ENCODE measurements around the gene SRRM2. TPM values are rescaled to one million over a fixed set of nuclear protein-coding genes. Genes with fewer than 3 reads are reported as not detected.

Gene SRRM2
- total RNA-seq, 6 donors from 2014 or later, result 317 to 3,815 (median 582) TPM

DNA sequence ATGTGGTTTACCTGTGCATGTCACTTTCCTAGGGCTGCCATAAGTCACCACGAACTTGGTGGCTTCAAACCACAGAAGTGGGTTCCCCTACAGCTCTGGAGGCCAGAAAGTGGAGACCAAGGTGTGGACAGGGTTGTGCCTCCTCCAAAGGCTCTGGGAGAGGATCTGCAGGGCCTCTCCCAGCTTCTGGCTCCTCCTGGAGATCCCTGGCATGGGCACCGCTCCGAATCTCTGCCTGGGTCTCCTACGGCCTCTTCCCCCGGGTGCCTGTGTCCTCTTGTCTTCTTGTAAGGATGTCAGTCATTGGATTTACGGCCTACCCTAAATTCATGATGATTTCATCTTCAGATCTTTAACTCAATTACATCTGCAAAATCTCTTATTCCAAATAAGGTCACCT, 2.5 kb upstream of the SRRM2 start:
- 94 to 95% methylated on average over 6 of the region's 6 CpGs for WGBS, 2 donors
- TF ChIP-seq POLR2AphosphoS5 (IDR thresholded peaks at IDR 0.05) (no peak), EP300 (IDR thresholded peaks at IDR 0.05) (no peak), POLR2A (IDR thresholded peaks at IDR 0.05) (no peak)
- TF ChIP-seq, protein P1, sequence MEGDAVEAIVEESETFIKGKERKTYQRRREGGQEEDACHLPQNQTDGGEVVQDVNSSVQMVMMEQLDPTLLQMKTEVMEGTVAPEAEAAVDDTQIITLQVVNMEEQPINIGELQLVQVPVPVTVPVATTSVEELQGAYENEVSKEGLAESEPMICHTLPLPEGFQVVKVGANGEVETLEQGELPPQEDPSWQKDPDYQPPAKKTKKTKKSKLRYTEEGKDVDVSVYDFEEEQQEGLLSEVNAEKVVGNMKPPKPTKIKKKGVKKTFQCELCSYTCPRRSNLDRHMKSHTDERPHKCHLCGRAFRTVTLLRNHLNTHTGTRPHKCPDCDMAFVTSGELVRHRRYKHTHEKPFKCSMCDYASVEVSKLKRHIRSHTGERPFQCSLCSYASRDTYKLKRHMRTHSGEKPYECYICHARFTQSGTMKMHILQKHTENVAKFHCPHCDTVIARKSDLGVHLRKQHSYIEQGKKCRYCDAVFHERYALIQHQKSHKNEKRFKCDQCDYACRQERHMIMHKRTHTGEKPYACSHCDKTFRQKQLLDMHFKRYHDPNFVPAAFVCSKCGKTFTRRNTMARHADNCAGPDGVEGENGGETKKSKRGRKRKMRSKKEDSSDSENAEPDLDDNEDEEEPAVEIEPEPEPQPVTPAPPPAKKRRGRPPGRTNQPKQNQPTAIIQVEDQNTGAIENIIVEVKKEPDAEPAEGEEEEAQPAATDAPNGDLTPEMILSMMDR (IDR thresholded peaks at IDR 0.05), result no peak
- Histone ChIP-seq H3K27me3 (no peaks in the 10 kb centered on the region), H3K36me3 (no peaks in the 10 kb centered on the region), H3K4me3 (no peak overlapping the region), H3K27ac (no peak overlapping the region), H3K4me1 (peaks cover 18 to 24% (median 21%) of the 10 kb centered on the region in 4 donors), H3K9me3 (no peaks in the 10 kb centered on the region)
- DNase-seq, result no peak
- no peak for ATAC-seq (ENCODE audit: low FRiP score in 2 of 2)

DNA sequence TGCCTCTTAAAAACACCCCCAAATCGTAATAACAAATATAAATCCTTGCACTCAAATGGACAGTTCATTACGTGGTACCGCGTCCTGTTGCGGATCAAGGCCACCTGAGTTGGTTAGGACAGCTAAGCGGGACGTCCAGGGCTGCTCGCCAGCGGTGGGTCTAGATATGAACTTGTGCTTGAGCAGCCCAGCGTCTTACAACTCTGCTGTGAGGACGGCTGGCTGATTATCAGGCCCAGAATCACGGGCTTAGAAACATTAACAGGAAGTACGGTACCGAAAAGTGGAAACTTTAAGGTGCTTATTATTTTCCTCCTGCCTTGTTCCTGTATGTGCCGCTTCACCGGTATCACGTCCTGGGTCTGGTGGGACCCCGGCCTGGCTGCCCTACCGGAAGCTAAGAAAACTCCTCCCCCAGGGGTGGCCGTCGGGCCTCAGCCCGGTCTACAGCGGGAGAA, 832 bp upstream of the SRRM2 start:
- 71 to 84% methylated on average over 19 to 21 of the region's 23 CpGs for WGBS, 2 donors

DNA sequence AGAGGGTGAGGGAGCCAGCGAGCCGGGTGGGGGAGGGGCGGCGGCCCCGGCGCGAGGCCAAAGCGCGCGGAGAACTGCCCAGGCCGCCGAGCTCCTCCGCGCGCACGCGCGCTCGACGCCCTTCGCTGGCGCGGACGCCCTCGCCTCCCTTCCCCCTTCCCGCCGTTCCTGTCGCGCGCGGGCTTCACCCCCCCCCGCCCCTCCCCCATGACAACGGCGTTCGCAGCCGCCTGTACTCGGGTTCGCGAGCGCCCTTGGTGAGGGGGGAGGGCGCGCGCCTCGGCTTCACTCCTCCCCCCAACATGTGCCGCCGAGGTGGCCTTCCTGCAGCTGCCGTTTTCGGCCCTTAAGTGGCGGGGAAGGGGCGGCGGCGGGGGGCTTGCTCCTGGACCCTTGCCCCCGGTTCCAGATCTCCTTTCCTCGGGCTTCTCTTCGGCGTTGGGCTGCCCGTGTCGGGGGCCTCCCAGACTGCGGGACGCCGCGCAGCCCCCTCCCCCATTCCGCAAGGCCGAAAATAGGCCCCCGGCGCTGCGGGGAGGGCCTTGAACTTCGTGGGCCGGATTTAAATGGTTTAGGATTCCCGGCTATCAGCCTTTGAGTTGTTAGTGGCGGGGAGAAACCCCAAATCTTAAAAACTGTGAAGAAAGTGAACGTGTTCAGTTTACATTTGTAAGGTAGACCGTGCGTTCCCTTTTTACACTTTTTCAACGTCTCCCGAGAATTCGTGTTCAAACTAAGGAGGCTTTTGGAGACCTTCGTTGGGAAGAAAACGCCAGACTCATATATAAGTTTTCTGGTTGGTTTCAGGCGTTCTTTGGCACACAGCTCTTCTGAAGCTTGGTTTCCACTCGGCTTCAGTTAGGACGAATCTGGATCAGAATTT, 653 bp downstream of the SRRM2 start:
- H3K27me3 ChIP-seq, result no peaks in the 10 kb centered on the region
- 0 to 1% methylated on average over 29 to 37 of the region's 82 CpGs for WGBS, 2 donors
- DNase-seq, result peak; percentile 80 to 98

More for the DNA sequence above, 832 bp upstream of the SRRM2 start:
- Histone ChIP-seq H3K4me3 (peak overlapping the region in 3 of 4 donors; percentile 59 to 91 (median 68)), H3K27ac (peak overlapping the region; percentile 94 to 100 (median 100)), H3K36me3 (peaks cover 0 to 4% (median 0%) of the 10 kb centered on the region in 4 donors), H3K9me3 (no peaks in the 10 kb centered on the region), H3K4me1 (peaks cover 35 to 41% (median 38%) of the 10 kb centered on the region in 4 donors), H3K27me3 (no peaks in the 10 kb centered on the region)
- no peak for DNase-seq
- ATAC-seq (ENCODE audit: low FRiP score in 2 of 2), result no peak
- TF ChIP-seq EP300 (IDR thresholded peaks at IDR 0.05), result no peak
- TF ChIP-seq POLR2A (IDR thresholded peaks at IDR 0.05), result no peak
- no peak for TF ChIP-seq POLR2AphosphoS5 (IDR thresholded peaks at IDR 0.05)
- TF ChIP-seq, protein P1 (IDR thresholded peaks at IDR 0.05), result no peak

DNA sequence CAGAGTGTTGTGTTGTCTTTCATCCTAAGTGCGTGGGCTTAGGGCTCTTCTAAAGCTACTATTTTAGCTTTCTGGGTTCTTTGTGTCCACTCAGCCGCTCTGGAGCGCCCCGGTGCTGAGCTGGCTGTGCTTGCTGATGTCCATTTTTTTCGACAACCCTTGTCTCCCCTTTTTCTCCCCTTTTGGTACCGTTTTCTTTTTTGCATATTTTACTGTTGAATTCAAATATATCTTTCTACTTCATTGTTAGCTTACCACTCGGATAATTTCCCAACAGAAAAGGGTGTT, 1.2 kb downstream of the SRRM2 start:
- no peaks in the 10 kb centered on the region for H3K27me3 ChIP-seq
- no peak for ATAC-seq (ENCODE audit: low FRiP score in 2 of 2)
- peaks cover 8 to 25% (median 18%) of the 10 kb centered on the region in 4 donors for H3K36me3 ChIP-seq
- no peaks in the 10 kb centered on the region for H3K9me3 ChIP-seq
- peaks cover 41 to 50% (median 45%) of the 10 kb centered on the region in 4 donors for H3K4me1 ChIP-seq
- H3K27ac ChIP-seq, result peak overlapping the region; percentile 94 to 100 (median 100)
- DNase-seq, result no peak
- 0 to 1% methylated on average over 7 of the region's 7 CpGs for WGBS, 2 donors
- H3K4me3 ChIP-seq, result peak overlapping the region; percentile 59 to 92 (median 80)
- TF ChIP-seq POLR2A (IDR thresholded peaks at IDR 0.05) (no peak), POLR2AphosphoS5 (IDR thresholded peaks at IDR 0.05) (no peak), EP300 (IDR thresholded peaks at IDR 0.05) (no peak)
- TF ChIP-seq, protein P1 (IDR thresholded peaks at IDR 0.05), result no peak

More for the DNA sequence above, 653 bp downstream of the SRRM2 start:
- no peaks in the 10 kb centered on the region for H3K9me3 ChIP-seq
- H3K36me3 ChIP-seq, result peaks cover 2 to 19% (median 12%) of the 10 kb centered on the region in 4 donors
- peaks cover 41 to 45% (median 45%) of the 10 kb centered on the region in 4 donors for H3K4me1 ChIP-seq
- H3K4me3 ChIP-seq, result peak overlapping the region; percentile 59 to 92 (median 80)
- TF ChIP-seq EP300 (IDR thresholded peaks at IDR 0.05), result no peak
- TF ChIP-seq, protein P1 (IDR thresholded peaks at IDR 0.05), result no peak
- TF ChIP-seq POLR2A (IDR thresholded peaks at IDR 0.05), result no peak
- no peak for TF ChIP-seq POLR2AphosphoS5 (IDR thresholded peaks at IDR 0.05)
- ATAC-seq (ENCODE audit: low FRiP score in 2 of 2), result peak; percentile 76 to 88
- peak overlapping the region; percentile 94 to 100 (median 100) for H3K27ac ChIP-seq
